Astrocyte (in vitro differentiated cells and primary cell): ENCODE results near the gene TMEM33. TPM values are rescaled to one million over a fixed set of nuclear protein-coding genes. Genes with fewer than 3 reads are reported as not detected.
"Not testable (repeated sequence)": the region's sequence is repeated elsewhere in the genome, so short reads cannot be mapped to it uniquely, and the experiment has no call there.

Experiments
- DNase-seq: peaks from one replicate; pipeline ENCODE4 v3.0.0-alpha.2; 2010; ENCODE audit warnings: low read depth
- FAIRE-seq: peaks from 2 replicates; lab custom pipeline; 2011; peaks lifted over from hg19 to GRCh38; lab: Jason Lieb, UNC
- H2AFZ ChIP-seq: 2 replicates; pipeline ENCODE4 v1.6.0; 2012; ENCODE audit warnings: low read depth, low read length, inconsistent platforms
- H3K27ac ChIP-seq: 2 replicates; pipeline ENCODE4 v1.5.1; 2011; ENCODE audit warnings: low read depth, low read length, inconsistent platforms
- H3K27me3 ChIP-seq: 2 replicates; pipeline ENCODE4 v1.6.0; 2011; ENCODE audit warnings: low read length, inconsistent platforms; ENCODE audit not compliant: insufficient read depth
- H3K36me3 ChIP-seq: 2 replicates; pipeline ENCODE4 v1.5.1; 2011; ENCODE audit warnings: low read length, inconsistent platforms; ENCODE audit not compliant: insufficient read depth
- H3K4me1 ChIP-seq: 2 replicates; pipeline ENCODE4 v1.5.1; 2011; ENCODE audit warnings: low read length, inconsistent platforms; ENCODE audit not compliant: insufficient read depth
- H3K4me2 ChIP-seq: 2 replicates; pipeline ENCODE4 v1.6.0; 2012; ENCODE audit warnings: low read length, inconsistent platforms
- H3K4me3 ChIP-seq: 2 replicates; pipeline ENCODE4 v1.5.1; 2011; ENCODE audit warnings: low read depth, mild to moderate bottlenecking, low read length, inconsistent platforms; ENCODE audit not compliant: insufficient read depth
- H3K79me2 ChIP-seq: 2 replicates; pipeline ENCODE4 v1.6.0; 2012; ENCODE audit warnings: mild to moderate bottlenecking, low read length, inconsistent platforms; ENCODE audit not compliant: insufficient read depth
- H3K9ac ChIP-seq: 2 replicates; pipeline ENCODE4 v1.6.0; 2012; ENCODE audit warnings: mild to moderate bottlenecking, low read length, inconsistent platforms
- H3K9me3 ChIP-seq: 2 replicates; pipeline ENCODE4 v1.5.1; 2012; ENCODE audit warnings: low read depth, mild to moderate bottlenecking, low read length, inconsistent platforms; ENCODE audit not compliant: insufficient read depth
- H4K20me1 ChIP-seq: 2 replicates; pipeline ENCODE4 v1.6.0; 2012; ENCODE audit warnings: low read length, inconsistent platforms; ENCODE audit not compliant: insufficient read depth
- H3K27ac Mint-ChIP-seq: one replicate; pipeline ENCODE4 v1.8.0; 2021; ENCODE audit warnings: mild to moderate bottlenecking, mixed read lengths; ENCODE audit not compliant: unreplicated experiment
- H3K27me3 Mint-ChIP-seq: one replicate; pipeline ENCODE4 v1.8.0; 2021; ENCODE audit warnings: low read depth, mixed read lengths; ENCODE audit not compliant: unreplicated experiment
- H3K36me3 Mint-ChIP-seq: one replicate; pipeline ENCODE4 v1.8.0; 2021; ENCODE audit warnings: low read depth, mixed read lengths; ENCODE audit not compliant: unreplicated experiment
- H3K4me1 Mint-ChIP-seq: one replicate; pipeline ENCODE4 v1.8.0; 2021; ENCODE audit warnings: low read depth, mixed read lengths; ENCODE audit not compliant: unreplicated experiment
- H3K4me3 Mint-ChIP-seq: one replicate; pipeline ENCODE4 v1.8.0; 2021; ENCODE audit warnings: mild to moderate bottlenecking, moderate library complexity, mixed read lengths; ENCODE audit not compliant: unreplicated experiment
- H3K9me3 Mint-ChIP-seq: one replicate; pipeline ENCODE4 v1.8.0; 2021; ENCODE audit warnings: mild to moderate bottlenecking, mixed read lengths; ENCODE audit not compliant: unreplicated experiment
- CTCF ChIP-seq: IDR thresholded peaks from 2 replicates; pipeline ENCODE4 v1.5.1; 2011; ENCODE audit warnings: low read depth, mild to moderate bottlenecking, inconsistent platforms, low read length, moderate library complexity; ENCODE audit not compliant: insufficient read depth
- EZH2 ChIP-seq: IDR thresholded peaks from 2 replicates; pipeline ENCODE4 v1.6.1; 2012; ENCODE audit warnings: mild to moderate bottlenecking, low read length, inconsistent platforms; ENCODE audit not compliant: insufficient read depth
- total RNA-seq: library from RNA; stranded (reverse); gene quantifications from 2 replicates; pipeline ENCODE4 v1.2.1, GENCODE V29; 2021

TMEM33 gene
- total RNA-seq, 1 donor from 2014 or later, result 84.0 TPM

- H3K36me3 ChIP-seq, result no peaks in the 10 kb centered on the region
- no peaks in the 10 kb centered on the region for H3K9me3 Mint-ChIP-seq
- H3K4me1 Mint-ChIP-seq, result peaks cover 6% of the 10 kb centered on the region
- H3K27ac ChIP-seq, result no peak overlapping the region
- H3K27ac Mint-ChIP-seq, result no peak overlapping the region
- H3K27me3 Mint-ChIP-seq, result peaks cover 22% of the 10 kb centered on the region
- H3K4me3 Mint-ChIP-seq, result no peak overlapping the region
- H3K4me2 ChIP-seq, result no peak overlapping the region
- no peaks in the 10 kb centered on the region for H3K9me3 ChIP-seq
- H3K79me2 ChIP-seq, result no peaks in the 10 kb centered on the region
- H3K9ac ChIP-seq, result no peak overlapping the region
- FAIRE-seq, result no peak
- DNase-seq, result no peak
- H3K27me3 ChIP-seq, result peaks cover 25% of the 10 kb centered on the region
- no peaks in the 10 kb centered on the region for H3K36me3 Mint-ChIP-seq
- no peaks in the 10 kb centered on the region for H4K20me1 ChIP-seq
- no peak overlapping the region for H3K4me3 ChIP-seq
- TF ChIP-seq EZH2 (no peak), CTCF (no peak)
- H3K4me1 ChIP-seq, result no peaks in the 10 kb centered on the region
- H2AFZ ChIP-seq, result no peak overlapping the region
Observed at GRCh38 chr4:41890085-41890484, 45.1 kb upstream of the TMEM33 start.

- H3K27ac ChIP-seq, result no peak overlapping the region
- DNase-seq, result no peak
- H3K36me3 Mint-ChIP-seq, result no peaks in the 10 kb centered on the region
- no peaks in the 10 kb centered on the region for H3K79me2 ChIP-seq
- H3K4me3 ChIP-seq, result no peak overlapping the region
- H2AFZ ChIP-seq, result no peak overlapping the region
- no peak overlapping the region for H3K4me3 Mint-ChIP-seq
- no peaks in the 10 kb centered on the region for H3K36me3 ChIP-seq
- no peak for FAIRE-seq
- no peak for TF ChIP-seq CTCF
- no peak for TF ChIP-seq EZH2
- H3K27ac Mint-ChIP-seq, result no peak overlapping the region
- no peaks in the 10 kb centered on the region for H3K9me3 ChIP-seq
- H3K4me1 Mint-ChIP-seq, result no peaks in the 10 kb centered on the region
- peaks cover 13% of the 10 kb centered on the region for H3K27me3 Mint-ChIP-seq
- H3K4me1 ChIP-seq, result no peaks in the 10 kb centered on the region
- peaks cover 5% of the 10 kb centered on the region for H3K27me3 ChIP-seq
- H3K4me2 ChIP-seq, result no peak overlapping the region
- H4K20me1 ChIP-seq, result no peaks in the 10 kb centered on the region
- no peaks in the 10 kb centered on the region for H3K9me3 Mint-ChIP-seq
- no peak overlapping the region for H3K9ac ChIP-seq
Observed at GRCh38 chr4:41896648-41897047, 38.6 kb upstream of the TMEM33 start.

GRCh38 chr4:41897698-41898097, 37.5 kb upstream of the TMEM33 start:
- Histone ChIP-seq H3K9ac (no peak overlapping the region), H3K9me3 (no peaks in the 10 kb centered on the region), H3K4me1 (no peaks in the 10 kb centered on the region), H3K36me3 (no peaks in the 10 kb centered on the region), H3K4me3 (no peak overlapping the region), H3K79me2 (no peaks in the 10 kb centered on the region), H3K4me2 (no peak overlapping the region), H3K27ac (no peak overlapping the region), H2AFZ (no peak overlapping the region), H4K20me1 (no peaks in the 10 kb centered on the region), H3K27me3 (peaks cover 3% of the 10 kb centered on the region)
- Mint-ChIP-seq H3K9me3 (peaks cover 1% of the 10 kb centered on the region), H3K36me3 (no peaks in the 10 kb centered on the region), H3K27me3 (peaks cover 12% of the 10 kb centered on the region), H3K4me3 (no peak overlapping the region), H3K4me1 (no peaks in the 10 kb centered on the region), H3K27ac (no peak overlapping the region)
- TF ChIP-seq CTCF, result no peak
- no peak for TF ChIP-seq EZH2
- FAIRE-seq (no peak), DNase-seq (no peak)

GRCh38 chr4:41909136-41909535, 26.1 kb upstream of the TMEM33 start:
- H3K4me3 ChIP-seq, FAIRE-seq, H2AFZ ChIP-seq, H3K27me3 ChIP-seq, H3K36me3 Mint-ChIP-seq, H3K4me1 Mint-ChIP-seq, H3K27me3 Mint-ChIP-seq, H3K9me3 ChIP-seq, H3K4me1 ChIP-seq, H3K27ac ChIP-seq, H3K79me2 ChIP-seq, H3K36me3 ChIP-seq, H3K4me2 ChIP-seq, DNase-seq, H3K27ac Mint-ChIP-seq, H4K20me1 ChIP-seq, H3K4me3 Mint-ChIP-seq, H3K9ac ChIP-seq, H3K9me3 Mint-ChIP-seq: not testable (repeated sequence)
